Osteoblast (primary cell): Measurements from ENCODE around the gene ANTXRL. TPM values are rescaled to one million over a fixed set of nuclear protein-coding genes. Genes with fewer than 3 reads are reported as not detected.
"Not testable (repeated sequence)": the region's sequence is repeated elsewhere in the genome, so short reads cannot be mapped to it uniquely, and the experiment has no call there.

Source experiments
- DNase-seq: peaks from one replicate; pipeline ENCODE4 v3.0.0; 2011; ENCODE audit warnings: low spot score, mixed read lengths; ENCODE audit not compliant: insufficient read length; ENCODE audit errors: missing footprints
- H2AFZ ChIP-seq: 2 replicates; pipeline ENCODE4 v1.6.0; 2011; ENCODE audit warnings: mild to moderate bottlenecking, low read length
- H3K27ac ChIP-seq: 2 replicates; pipeline ENCODE4 v1.5.1; 2011; ENCODE audit warnings: mild to moderate bottlenecking, low read depth, low read length, moderate library complexity
- H3K27me3 ChIP-seq: 2 replicates; pipeline ENCODE4 v1.6.0; 2012; ENCODE audit warnings: mild to moderate bottlenecking, control low read depth, inconsistent platforms, low read length, moderate library complexity; ENCODE audit not compliant: insufficient read depth
- H3K36me3 ChIP-seq: 2 replicates; pipeline ENCODE4 v1.5.1; 2011; ENCODE audit warnings: mild to moderate bottlenecking, low read length, control low read depth, moderate library complexity; ENCODE audit not compliant: insufficient read depth
- H3K4me1 ChIP-seq: 2 replicates; pipeline ENCODE4 v1.5.1; 2011; ENCODE audit warnings: mild to moderate bottlenecking, low read length, control low read depth, moderate library complexity; ENCODE audit not compliant: insufficient read depth
- H3K4me2 ChIP-seq: 2 replicates; pipeline ENCODE4 v1.6.0; 2011; ENCODE audit warnings: mild to moderate bottlenecking, low read length; ENCODE audit not compliant: insufficient read depth
- H3K4me3 ChIP-seq: fragments of 200-600 bp; sonication (generic); 3 replicates; pipeline ENCODE4 v1.5.1; 2012; ENCODE audit warnings: mild to moderate bottlenecking, low read length, inconsistent platforms; ENCODE audit not compliant: insufficient read depth
- H3K79me2 ChIP-seq: 2 replicates; pipeline ENCODE4 v1.6.0; 2012; ENCODE audit warnings: mild to moderate bottlenecking, low read length, control low read depth, inconsistent platforms; ENCODE audit not compliant: insufficient read depth
- H3K9me3 ChIP-seq: 2 replicates; pipeline ENCODE4 v1.5.1; 2011; ENCODE audit warnings: low read depth, low read length, control low read depth
- H4K20me1 ChIP-seq: 2 replicates; pipeline ENCODE4 v1.6.0; 2012; ENCODE audit warnings: mild to moderate bottlenecking, low read length, control low read depth; ENCODE audit not compliant: insufficient read depth
- CTCF ChIP-seq: IDR thresholded peaks from 2 replicates; pipeline ENCODE4 v1.5.1; 2011; ENCODE audit warnings: mild to moderate bottlenecking, low read depth, low read length, moderate library complexity; ENCODE audit errors: extremely low read depth
- total RNA-seq: library from RNA; depleted of rRNA; stranded (reverse); fragments of >200 nt; gene quantifications from 2 replicates; pipeline ENCODE4 v1.2.3, GENCODE V29; 2012

The ANTXRL gene
- total RNA-seq, 1 donor: not detected

- no peaks in the 10 kb centered on the region for H3K4me1 ChIP-seq
- no peak overlapping the region for H3K27ac ChIP-seq
These were observed 46.7 kb upstream of the ANTXRL start for GRCh38 chr10:46239993-46240683.

GRCh38 chr10:46240684-46241565 is 45.9 kb upstream of the ANTXRL start:
- Histone ChIP-seq H3K9me3 (no peaks in the 10 kb centered on the region), H3K27ac (no peak overlapping the region), H3K36me3 (no peaks in the 10 kb centered on the region), H3K79me2 (no peaks in the 10 kb centered on the region), H4K20me1 (no peaks in the 10 kb centered on the region), H3K4me3 (no peak overlapping the region), H2AFZ (no peak overlapping the region), H3K27me3 (peaks cover 11% of the 10 kb centered on the region), H3K4me2 (no peak overlapping the region), H3K4me1 (no peaks in the 10 kb centered on the region)
- DNase-seq: no peak
- no peak for TF ChIP-seq CTCF

More at GRCh38 chr10:46239993-46240683, 46.7 kb upstream of the ANTXRL start:
- no peak for TF ChIP-seq CTCF
- Histone ChIP-seq H3K27me3 (peaks cover 11% of the 10 kb centered on the region), H3K4me3 (no peak overlapping the region), H3K4me2 (no peak overlapping the region), H4K20me1 (no peaks in the 10 kb centered on the region), H3K36me3 (no peaks in the 10 kb centered on the region), H3K9me3 (no peaks in the 10 kb centered on the region), H2AFZ (no peak overlapping the region), H3K79me2 (no peaks in the 10 kb centered on the region)
- DNase-seq: no peak

GRCh38 chr10:46245381-46245900 is 41.4 kb upstream of the ANTXRL start:
- Histone ChIP-seq H3K27ac (no peak overlapping the region), H3K4me2 (no peak overlapping the region), H3K4me3 (no peak overlapping the region), H3K27me3 (peaks cover 6% of the 10 kb centered on the region), H3K4me1 (no peaks in the 10 kb centered on the region), H3K79me2 (no peaks in the 10 kb centered on the region), H4K20me1 (no peaks in the 10 kb centered on the region), H3K36me3 (no peaks in the 10 kb centered on the region), H3K9me3 (no peaks in the 10 kb centered on the region), H2AFZ (no peak overlapping the region)
- no peak for TF ChIP-seq CTCF
- no peak for DNase-seq

- H3K27ac ChIP-seq, H3K4me2 ChIP-seq, H2AFZ ChIP-seq, H3K27me3 ChIP-seq, H3K79me2 ChIP-seq, H3K4me3 ChIP-seq, H3K4me1 ChIP-seq, H4K20me1 ChIP-seq, H3K9me3 ChIP-seq, DNase-seq, H3K36me3 ChIP-seq: not testable (repeated sequence)
These were observed 40.2 kb upstream of the ANTXRL start for GRCh38 chr10:46246400-46247180.
